ENCODE results near the gene NTRK1.

Gene NTRK1

GRCh38 chr1:156898161-156898566 lies 37.5 kb downstream of the NTRK1 start:
- DNase-seq (ENCODE audit: low spot score): no peak

- no peak for DNase-seq (ENCODE audit: low spot score)
These were observed 38.5 kb downstream of the NTRK1 start for GRCh38 chr1:156898971-156899664.

- no peak for DNase-seq (ENCODE audit: low spot score)
These were observed 39.5 kb downstream of the NTRK1 start for GRCh38 chr1:156899956-156900718.

DNA sequence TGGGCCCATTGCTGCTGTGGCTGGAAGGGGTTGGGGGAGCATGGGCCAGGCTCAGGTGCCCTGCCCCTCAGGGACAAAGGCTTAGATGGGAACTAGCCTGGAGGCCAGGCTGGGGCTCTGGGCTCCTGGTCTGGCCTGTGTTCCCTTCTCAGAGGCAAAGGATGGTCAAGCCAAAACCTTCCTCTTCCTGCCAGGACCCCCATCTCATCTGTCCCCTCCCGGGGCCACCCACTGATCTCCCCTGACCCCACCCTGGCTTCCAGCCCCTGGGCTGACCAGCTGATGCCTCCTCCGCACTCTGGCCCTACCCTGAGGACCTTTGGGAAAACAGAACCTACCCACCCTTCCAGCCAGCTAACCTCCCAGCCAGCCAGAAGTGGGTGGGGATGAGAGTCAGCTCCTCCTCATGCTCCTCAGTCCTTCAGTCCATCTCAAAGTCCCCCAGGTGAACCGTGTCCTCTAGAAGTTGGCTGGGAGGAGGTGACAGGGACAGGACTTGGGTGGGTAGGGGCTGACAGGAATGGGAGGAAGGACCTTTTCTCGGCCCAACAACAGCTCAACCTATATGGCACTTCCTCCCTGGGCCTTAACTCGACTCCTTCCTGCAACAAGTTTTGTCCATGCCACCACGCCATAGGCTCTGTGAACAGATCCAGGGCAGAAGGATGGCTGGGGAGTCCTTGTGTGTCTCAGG lies 40.4 kb downstream of the NTRK1 start:
- DNase-seq (ENCODE audit: low spot score): no peak

DNA sequence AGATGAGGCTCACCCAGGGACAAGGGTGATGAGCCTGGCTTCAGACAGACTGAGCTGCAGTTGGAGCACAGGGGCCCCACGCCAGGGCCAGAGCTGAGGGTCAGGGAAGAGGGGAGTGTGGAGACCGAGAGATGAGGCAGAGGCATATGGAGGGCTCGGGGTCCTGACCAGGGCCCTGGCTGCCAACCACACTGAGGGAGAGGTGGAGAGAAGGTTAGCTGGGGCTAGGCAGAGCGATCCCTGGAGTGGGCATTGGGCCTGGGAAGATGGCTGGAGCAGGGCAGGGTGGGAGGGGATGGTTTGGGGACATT lies 40.9 kb downstream of the NTRK1 start:
- no peak for DNase-seq (ENCODE audit: low spot score)

DNA sequence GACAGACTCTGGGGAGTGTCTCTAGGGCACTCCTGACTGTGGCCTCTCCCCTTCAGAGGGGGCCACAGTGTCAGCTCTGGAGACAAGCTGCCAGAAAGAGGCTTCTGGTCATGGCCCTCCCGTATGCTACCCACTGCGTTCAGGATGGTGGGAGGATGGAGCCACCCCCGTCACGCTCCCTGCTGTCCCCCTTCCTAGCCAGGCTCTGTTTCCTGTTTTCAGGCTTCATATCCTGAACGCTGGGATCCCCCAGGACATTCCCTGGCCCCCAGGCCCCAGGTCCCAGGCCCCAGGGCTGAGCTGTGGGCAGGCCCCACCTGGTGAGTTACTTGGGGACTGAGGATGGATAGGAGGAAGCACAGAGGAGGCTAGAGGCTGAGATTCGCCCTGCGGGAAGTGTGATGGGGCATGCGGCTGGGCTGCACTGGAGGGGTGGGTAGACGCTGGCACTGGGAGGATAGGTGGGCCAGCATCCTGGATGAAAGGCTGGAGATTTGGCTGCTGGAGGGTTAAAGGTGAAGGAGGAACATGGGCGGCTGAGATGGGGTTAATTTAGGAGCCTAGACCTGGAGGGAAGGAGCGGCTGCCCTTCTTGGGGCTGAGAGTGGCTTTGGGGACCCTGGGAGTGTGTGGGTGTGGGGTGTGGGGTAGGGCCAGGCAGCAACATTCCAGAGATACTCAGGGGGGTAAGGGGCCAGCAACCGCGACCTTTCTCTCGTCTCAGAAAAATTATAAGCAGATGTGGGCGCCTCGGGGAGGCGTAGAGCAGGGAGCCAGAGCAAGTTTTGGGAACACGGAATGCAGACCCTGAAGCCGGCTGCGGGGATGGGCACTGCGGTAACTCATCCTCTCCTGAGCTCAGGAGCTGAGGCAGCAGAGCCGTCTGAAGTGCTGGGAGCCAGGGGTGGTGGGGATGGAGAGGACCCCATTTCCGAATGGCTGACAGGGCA lies 41.6 kb downstream of the NTRK1 start:
- no peak for DNase-seq (ENCODE audit: low spot score)

GRCh38 chr1:156903328-156904091 lies 42.8 kb downstream of the NTRK1 start:
- DNase-seq (ENCODE audit: low spot score): no peak

- no peak for DNase-seq (ENCODE audit: low spot score)
These were observed 43.7 kb downstream of the NTRK1 start for GRCh38 chr1:156904187-156904959.

DNA sequence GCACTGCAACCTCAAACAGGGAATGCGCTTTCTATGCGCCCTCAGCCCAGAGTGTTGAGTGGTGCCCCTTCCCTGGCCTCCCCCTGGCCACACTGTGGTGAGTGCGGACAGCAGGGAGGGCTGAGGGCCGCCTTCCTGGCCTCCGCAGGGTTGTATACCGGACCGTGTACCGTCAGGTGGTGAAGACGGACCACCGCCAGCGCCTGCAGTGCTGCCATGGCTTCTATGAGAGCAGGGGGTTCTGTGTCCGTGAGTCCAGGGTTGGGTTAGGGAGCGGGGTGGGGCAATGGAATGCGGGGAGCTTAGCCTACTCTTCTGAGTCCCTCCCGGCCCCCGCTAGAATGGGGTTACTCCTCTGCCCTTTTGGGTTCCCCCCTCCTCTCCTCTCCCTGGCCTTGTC lies 44.5 kb downstream of the NTRK1 start:
- DNase-seq (ENCODE audit: low spot score): no peak

GRCh38 chr1:156905651-156906050 lies 45.0 kb downstream of the NTRK1 start:
- DNase-seq (ENCODE audit: low spot score): no peak

GRCh38 chr1:156906206-156906906 lies 45.7 kb downstream of the NTRK1 start:
- DNase-seq (ENCODE audit: low spot score): no peak

GRCh38 chr1:156908541-156908940 lies 47.9 kb downstream of the NTRK1 start:
- DNase-seq (ENCODE audit: low spot score): no peak

- DNase-seq (ENCODE audit: low spot score): no peak
These were observed 48.3 kb downstream of the NTRK1 start for GRCh38 chr1:156908955-156909354.

- no peak for DNase-seq (ENCODE audit: low spot score)
These were observed 49.0 kb downstream of the NTRK1 start for GRCh38 chr1:156909671-156910070.

- peak; percentile 73 for DNase-seq (ENCODE audit: low spot score)
These were observed 49.7 kb downstream of the NTRK1 start for GRCh38 chr1:156910309-156910782.

DNA sequence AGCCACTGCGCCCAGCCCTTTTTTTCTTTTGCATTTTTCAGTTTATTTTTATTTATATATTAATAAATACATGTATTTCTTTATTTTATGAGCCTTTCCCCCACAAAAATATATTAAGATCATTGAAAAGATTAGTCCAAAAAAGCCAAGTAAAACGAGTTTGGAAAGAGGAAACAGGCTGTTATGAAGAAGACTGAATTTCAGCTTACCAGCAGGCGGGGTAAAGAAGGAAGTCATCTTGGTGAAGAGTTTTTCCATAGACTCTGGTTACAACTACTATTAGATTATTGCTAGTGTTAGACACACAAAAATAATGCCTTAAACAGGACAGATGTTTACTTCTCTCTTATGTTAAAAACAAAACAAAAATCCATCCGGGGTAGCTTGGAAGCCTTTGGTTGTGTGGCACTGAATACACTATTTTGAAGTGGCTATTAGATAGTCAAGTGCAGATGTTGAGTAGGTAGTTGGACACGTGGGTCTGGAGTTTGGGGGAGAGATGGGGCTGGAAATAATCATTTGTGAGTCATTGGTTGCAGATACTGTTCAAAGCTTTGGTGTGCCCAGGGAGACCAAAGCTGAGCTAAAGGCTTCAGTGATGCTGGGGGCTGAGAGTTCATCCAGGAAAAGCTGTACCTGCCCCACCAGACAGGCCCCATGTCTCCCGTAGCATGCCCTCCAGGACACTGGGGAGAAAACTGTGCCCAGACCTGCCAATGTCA lies 51.1 kb downstream of the NTRK1 start:
- DNase-seq (ENCODE audit: low spot score): no peak

DNA sequence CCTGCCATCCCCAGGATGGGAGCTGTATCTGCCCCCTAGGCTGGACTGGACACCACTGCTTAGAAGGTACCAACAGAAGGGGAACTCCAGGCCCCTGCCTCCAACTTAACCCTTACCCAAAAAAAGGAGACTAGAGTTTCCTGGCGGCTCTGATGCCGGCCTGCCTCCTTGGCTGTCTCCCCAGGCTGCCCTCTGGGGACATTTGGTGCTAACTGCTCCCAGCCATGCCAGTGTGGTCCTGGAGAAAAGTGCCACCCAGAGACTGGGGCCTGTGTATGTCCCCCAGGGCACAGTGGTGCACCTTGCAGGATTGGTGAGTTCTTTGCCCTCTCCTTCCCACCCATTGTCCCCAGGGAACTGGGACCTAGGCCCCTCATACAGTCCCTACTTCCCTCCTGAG lies 51.6 kb downstream of the NTRK1 start:
- no peak for DNase-seq (ENCODE audit: low spot score)

- DNase-seq (ENCODE audit: low spot score): no peak
These were observed 52.5 kb downstream of the NTRK1 start for GRCh38 chr1:156912861-156913808.

Measured in germinal center (tissue), 1 donor.